ENCODE results near the gene MRPL9.
"Not testable (repeated sequence)": the region's sequence is repeated elsewhere in the genome, so short reads cannot be mapped to it uniquely, and the experiment has no call there.

MRPL9 gene

GRCh38 chr1:151741516-151741915 lies 21.8 kb downstream of the MRPL9 start:
- H3K4me3 ChIP-seq (ENCODE audit: low read depth, low read length) = no peak overlapping the region
- TF ChIP-seq CTCF (IDR thresholded peaks at IDR 0.05; ENCODE audit: borderline replicate concordance, insufficient read depth, low read depth, low read length) = no peak

DNA sequence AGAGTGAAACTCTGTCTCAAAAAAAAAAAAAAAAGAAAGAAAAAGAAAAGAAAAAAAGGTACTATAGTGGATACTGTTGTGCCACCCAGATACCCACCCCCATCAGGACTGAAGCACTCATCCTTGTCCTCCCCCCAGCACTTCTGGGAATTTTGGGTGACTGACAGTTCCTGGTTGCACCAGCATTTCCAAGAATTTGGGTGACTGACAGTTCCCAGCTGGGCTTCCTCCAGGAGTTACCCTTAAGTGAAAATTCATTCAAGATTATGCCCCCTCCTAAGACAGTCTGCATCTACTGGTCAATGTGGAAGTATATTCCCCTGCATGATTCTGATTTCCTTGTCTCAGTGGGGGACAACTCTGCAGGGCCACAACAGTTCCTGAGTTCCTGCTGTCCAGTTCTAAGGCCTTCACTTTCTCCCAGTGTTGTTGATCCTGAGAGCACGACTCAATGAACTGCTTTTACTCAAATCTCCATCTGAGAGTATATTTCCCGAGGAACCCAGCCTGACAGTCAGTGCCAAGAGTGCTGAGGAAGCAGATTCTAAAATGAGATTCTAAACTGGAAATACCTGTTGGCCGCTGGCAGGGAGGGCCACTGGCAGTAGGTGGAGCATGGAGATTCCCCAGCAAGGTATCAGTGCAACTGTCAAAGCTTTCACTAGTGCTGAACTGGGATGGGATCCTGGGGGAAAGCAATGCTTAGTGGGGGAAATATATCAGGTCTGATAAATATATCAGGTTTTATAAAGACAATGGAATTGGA lies 23.5 kb downstream of the MRPL9 start:
- TF ChIP-seq CTCF (IDR thresholded peaks at IDR 0.05; ENCODE audit: borderline replicate concordance, insufficient read depth, low read depth, low read length) = no peak

DNA sequence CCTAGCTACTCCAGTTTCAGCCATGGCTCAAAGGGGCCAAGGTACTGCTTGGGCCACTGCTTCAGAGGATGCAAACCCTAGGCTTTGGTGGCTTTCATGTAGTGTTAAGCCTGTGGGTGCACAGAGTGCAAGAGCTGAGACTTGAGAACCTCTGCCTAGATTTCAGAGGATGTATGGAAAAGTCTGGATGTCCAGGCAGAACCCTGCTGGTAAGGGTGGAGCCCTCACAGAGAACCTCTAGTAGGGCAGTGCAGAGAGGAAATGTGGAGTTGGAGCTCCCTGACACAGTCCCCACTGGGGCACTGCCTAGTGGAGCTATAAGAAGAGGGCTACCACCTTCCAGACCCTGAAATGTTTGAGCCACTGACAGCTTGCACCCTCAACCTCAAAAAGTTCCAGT lies 25.8 kb downstream of the MRPL9 start:
- TF ChIP-seq CTCF (IDR thresholded peaks at IDR 0.05; ENCODE audit: borderline replicate concordance, insufficient read depth, low read depth, low read length) = no peak
- no peak overlapping the region for H3K4me3 ChIP-seq (ENCODE audit: low read depth, low read length)

More for the DNA sequence above, 23.5 kb downstream of the MRPL9 start:
- H3K4me3 ChIP-seq (ENCODE audit: low read depth, low read length) = no peak overlapping the region

GRCh38 chr1:151737026-151737425 lies 26.3 kb downstream of the MRPL9 start:
- no peak for TF ChIP-seq CTCF (IDR thresholded peaks at IDR 0.05; ENCODE audit: borderline replicate concordance, insufficient read depth, low read depth, low read length)
- no peak overlapping the region for H3K4me3 ChIP-seq (ENCODE audit: low read depth, low read length)

GRCh38 chr1:151733995-151734394 lies 29.3 kb downstream of the MRPL9 start:
- H3K4me3 ChIP-seq (ENCODE audit: low read depth, low read length) = not testable (repeated sequence)

DNA sequence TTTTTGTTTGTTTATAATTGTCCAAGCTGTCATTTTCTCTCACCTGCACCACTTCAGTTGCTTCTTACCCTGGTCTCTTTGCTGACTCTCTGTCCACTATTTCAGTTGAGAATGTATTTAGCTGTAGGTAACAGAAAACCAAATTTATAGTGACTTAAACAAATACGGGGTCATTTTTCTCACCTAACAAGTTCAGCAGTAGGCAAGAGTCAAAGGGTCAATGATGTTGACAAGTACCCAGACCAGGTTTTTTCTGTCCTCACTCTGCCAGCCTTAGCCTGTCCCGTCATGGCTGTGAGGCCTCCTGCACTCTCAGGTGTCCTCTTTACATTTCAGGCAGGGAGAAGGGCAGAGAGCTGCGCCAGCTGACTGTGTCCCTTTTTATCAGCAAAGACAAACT lies 30.2 kb downstream of the MRPL9 start:
- no peak for TF ChIP-seq CTCF (IDR thresholded peaks at IDR 0.05; ENCODE audit: borderline replicate concordance, insufficient read depth, low read depth, low read length)
- no peak overlapping the region for H3K4me3 ChIP-seq (ENCODE audit: low read depth, low read length)

- H3K4me3 ChIP-seq (ENCODE audit: low read depth, low read length) = no peak overlapping the region
- no peak for TF ChIP-seq CTCF (IDR thresholded peaks at IDR 0.05; ENCODE audit: borderline replicate concordance, insufficient read depth, low read depth, low read length)
These were observed 33.4 kb downstream of the MRPL9 start for GRCh38 chr1:151729966-151730291.

All from GM12875 (cell line).